Measurements from ENCODE around the gene LAMC3.

The LAMC3 gene

GRCh38 chr9:131028931-131029573, 20.1 kb downstream of the LAMC3 start:
- H3K4me3 ChIP-seq (ENCODE audit: low read depth, low read length): no peak overlapping the region
- TF ChIP-seq, protein P1, sequence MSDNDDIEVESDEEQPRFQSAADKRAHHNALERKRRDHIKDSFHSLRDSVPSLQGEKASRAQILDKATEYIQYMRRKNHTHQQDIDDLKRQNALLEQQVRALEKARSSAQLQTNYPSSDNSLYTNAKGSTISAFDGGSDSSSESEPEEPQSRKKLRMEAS (IDR thresholded peaks at IDR 0.05; ENCODE audit: low read depth, low read length): no peak
- no peak for TF ChIP-seq POLR2A (IDR thresholded peaks at IDR 0.05; ENCODE audit: extremely low read depth, insufficient read length)
- TF ChIP-seq CTCF (IDR thresholded peaks at IDR 0.05; ENCODE audit: low read depth, low read length): no peak
- no peak for TF ChIP-seq MYC (IDR thresholded peaks at IDR 0.05; ENCODE audit: low read depth, low read length)
- no peak for DNase-seq (ENCODE audit: low read depth)

- no peak overlapping the region for H3K4me3 ChIP-seq (ENCODE audit: low read depth, low read length)
- TF ChIP-seq, protein P1 (IDR thresholded peaks at IDR 0.05; ENCODE audit: low read depth, low read length): no peak
- no peak for TF ChIP-seq MYC (IDR thresholded peaks at IDR 0.05; ENCODE audit: low read depth, low read length)
- TF ChIP-seq POLR2A (IDR thresholded peaks at IDR 0.05; ENCODE audit: extremely low read depth, insufficient read length): no peak
- no peak for TF ChIP-seq CTCF (IDR thresholded peaks at IDR 0.05; ENCODE audit: low read depth, low read length)
- no peak for DNase-seq (ENCODE audit: low read depth)
Measured at GRCh38 chr9:131029574-131029952, 20.6 kb downstream of the LAMC3 start.

GRCh38 chr9:131030239-131031004, 21.4 kb downstream of the LAMC3 start:
- H3K4me3 ChIP-seq (ENCODE audit: low read depth, low read length): no peak overlapping the region
- TF ChIP-seq CTCF (IDR thresholded peaks at IDR 0.05; ENCODE audit: low read depth, low read length): no peak
- TF ChIP-seq, protein P1 (IDR thresholded peaks at IDR 0.05; ENCODE audit: low read depth, low read length): no peak
- TF ChIP-seq POLR2A (IDR thresholded peaks at IDR 0.05; ENCODE audit: extremely low read depth, insufficient read length): no peak
- TF ChIP-seq MYC (IDR thresholded peaks at IDR 0.05; ENCODE audit: low read depth, low read length): no peak
- DNase-seq (ENCODE audit: low read depth): no peak

GRCh38 chr9:131031005-131031641, 22.1 kb downstream of the LAMC3 start:
- DNase-seq (ENCODE audit: low read depth): no peak
- H3K4me3 ChIP-seq (ENCODE audit: low read depth, low read length): no peak overlapping the region
- no peak for TF ChIP-seq CTCF (IDR thresholded peaks at IDR 0.05; ENCODE audit: low read depth, low read length)
- TF ChIP-seq MYC (IDR thresholded peaks at IDR 0.05; ENCODE audit: low read depth, low read length): no peak
- TF ChIP-seq, protein P1 (IDR thresholded peaks at IDR 0.05; ENCODE audit: low read depth, low read length): no peak
- no peak for TF ChIP-seq POLR2A (IDR thresholded peaks at IDR 0.05; ENCODE audit: extremely low read depth, insufficient read length)

- TF ChIP-seq CTCF (IDR thresholded peaks at IDR 0.05; ENCODE audit: low read depth, low read length) (no peak), POLR2A (IDR thresholded peaks at IDR 0.05; ENCODE audit: extremely low read depth, insufficient read length) (no peak), MYC (IDR thresholded peaks at IDR 0.05; ENCODE audit: low read depth, low read length) (no peak)
- TF ChIP-seq, protein P1 (IDR thresholded peaks at IDR 0.05; ENCODE audit: low read depth, low read length): no peak
- DNase-seq (ENCODE audit: low read depth): no peak
- H3K4me3 ChIP-seq (ENCODE audit: low read depth, low read length): no peak overlapping the region
Measured at GRCh38 chr9:131031642-131032005, 22.6 kb downstream of the LAMC3 start.
